ENCODE measurements around the gene SEC14L1.
"Not testable (repeated sequence)": the region's sequence is repeated elsewhere in the genome, so short reads cannot be mapped to it uniquely, and the experiment has no call there.

SEC14L1 gene

GRCh38 chr17:77141846-77142449 lies 1.2 kb downstream of the SEC14L1 start:
- no peak for DNase-seq (ENCODE audit: low read depth)

- DNase-seq (ENCODE audit: low read depth): no peak
Observed at GRCh38 chr17:77142689-77143088, 1.9 kb downstream of the SEC14L1 start.

- no peak for DNase-seq (ENCODE audit: low read depth)
Observed at GRCh38 chr17:77143306-77143705, 2.5 kb downstream of the SEC14L1 start.

- no peak for DNase-seq (ENCODE audit: low read depth)
Observed at GRCh38 chr17:77144227-77144626, 3.5 kb downstream of the SEC14L1 start.

GRCh38 chr17:77145224-77145611 lies 4.4 kb downstream of the SEC14L1 start:
- DNase-seq (ENCODE audit: low read depth): no peak

GRCh38 chr17:77145612-77146245 lies 5.0 kb downstream of the SEC14L1 start:
- DNase-seq (ENCODE audit: low read depth): no peak

- DNase-seq (ENCODE audit: low read depth): no peak
Observed at GRCh38 chr17:77146246-77146632, 5.5 kb downstream of the SEC14L1 start.

GRCh38 chr17:77146882-77147281 lies 6.1 kb downstream of the SEC14L1 start:
- no peak for DNase-seq (ENCODE audit: low read depth)

- no peak for DNase-seq (ENCODE audit: low read depth)
Observed at GRCh38 chr17:77147357-77147801, 6.6 kb downstream of the SEC14L1 start.

GRCh38 chr17:77148077-77148939 lies 7.5 kb downstream of the SEC14L1 start:
- DNase-seq (ENCODE audit: low read depth): no peak

- DNase-seq (ENCODE audit: low read depth): no peak
Observed at GRCh38 chr17:77148940-77149510, 8.3 kb downstream of the SEC14L1 start.

- no peak for DNase-seq (ENCODE audit: low read depth)
Observed at GRCh38 chr17:77150196-77150595, 9.4 kb downstream of the SEC14L1 start.

- DNase-seq (ENCODE audit: low read depth): no peak
Observed at GRCh38 chr17:77151186-77151585, 10.4 kb downstream of the SEC14L1 start.

- not testable (repeated sequence) for DNase-seq (ENCODE audit: low read depth)
Observed at GRCh38 chr17:77152056-77152455, 11.3 kb downstream of the SEC14L1 start.

- no peak for DNase-seq (ENCODE audit: low read depth)
Observed at GRCh38 chr17:77153472-77153871, 12.7 kb downstream of the SEC14L1 start.

GRCh38 chr17:77153999-77154586 lies 13.3 kb downstream of the SEC14L1 start:
- DNase-seq (ENCODE audit: low read depth): no peak

GRCh38 chr17:77155125-77155524 lies 14.4 kb downstream of the SEC14L1 start:
- no peak for DNase-seq (ENCODE audit: low read depth)

GRCh38 chr17:77157766-77158165 lies 17.0 kb downstream of the SEC14L1 start:
- DNase-seq (ENCODE audit: low read depth): not testable (repeated sequence)

GRCh38 chr17:77160091-77160874 lies 19.5 kb downstream of the SEC14L1 start:
- no peak for DNase-seq (ENCODE audit: low read depth)

- no peak for DNase-seq (ENCODE audit: low read depth)
Observed at GRCh38 chr17:77160875-77161530, 20.2 kb downstream of the SEC14L1 start.

- no peak for DNase-seq (ENCODE audit: low read depth)
Observed at GRCh38 chr17:77161953-77162352, 21.2 kb downstream of the SEC14L1 start.
